ENCODE results near the gene HSP90AB1.

The HSP90AB1 gene

GRCh38 chr6:44214307-44214706 is 32.6 kb upstream of the HSP90AB1 start:
- Histone ChIP-seq H3K9me3 (ENCODE audit: control insufficient read depth, insufficient read depth, low read depth, low read length) (no peaks in the 10 kb centered on the region), H3K4me1 (ENCODE audit: control insufficient read depth, insufficient read depth, low read length) (peaks cover 28% of the 10 kb centered on the region), H3K9ac (ENCODE audit: low read length) (no peak overlapping the region), H3K4me3 (ENCODE audit: low read depth, low read length) (no peak overlapping the region), H3K36me3 (ENCODE audit: control insufficient read depth, insufficient read depth, low read length) (no peaks in the 10 kb centered on the region), H3K27ac (ENCODE audit: low read depth, low read length) (no peak overlapping the region), H3K27me3 (ENCODE audit: control insufficient read depth, insufficient read depth, low read length) (no peaks in the 10 kb centered on the region)

- H3K27me3 ChIP-seq (ENCODE audit: control insufficient read depth, insufficient read depth, low read length): no peaks in the 10 kb centered on the region
- no peaks in the 10 kb centered on the region for H3K36me3 ChIP-seq (ENCODE audit: control insufficient read depth, insufficient read depth, low read length)
- H3K9me3 ChIP-seq (ENCODE audit: control insufficient read depth, insufficient read depth, low read depth, low read length): no peaks in the 10 kb centered on the region
- peak within 1 kb of the TSS; percentile 64; the same call in 1 of the 2 replicates for H3K4me3 ChIP-seq (ENCODE audit: low read depth, low read length)
- peaks cover 40% of the 10 kb centered on the region for H3K4me1 ChIP-seq (ENCODE audit: control insufficient read depth, insufficient read depth, low read length)
- peak within 1 kb of the TSS; percentile 86 for H3K9ac ChIP-seq (ENCODE audit: low read length)
- no peak within 1 kb of the TSS for H3K27ac ChIP-seq (ENCODE audit: low read depth, low read length)
Observed at GRCh38 chr6:44216677-44217331, 30.1 kb upstream of the HSP90AB1 start, which contains the start of gene MYMX. Gene MYMX (plus strand): TSS chr6:44216926. CDS start chr6:44217472, 546 bp downstream.

GRCh38 chr6:44217332-44218143 is 29.4 kb upstream of the HSP90AB1 start:
- peak overlapping the region; percentile 86 for H3K9ac ChIP-seq (ENCODE audit: low read length)

GRCh38 chr6:44219053-44219814 is 27.7 kb upstream of the HSP90AB1 start:
- peak overlapping the region; percentile 93 for H3K27ac ChIP-seq (ENCODE audit: low read depth, low read length)
- no peaks in the 10 kb centered on the region for H3K27me3 ChIP-seq (ENCODE audit: control insufficient read depth, insufficient read depth, low read length)
- peaks cover 55% of the 10 kb centered on the region for H3K4me1 ChIP-seq (ENCODE audit: control insufficient read depth, insufficient read depth, low read length)
- H3K4me3 ChIP-seq (ENCODE audit: low read depth, low read length): peak overlapping the region; percentile 64
- H3K9ac ChIP-seq (ENCODE audit: low read length): peak overlapping the region; percentile 86
- H3K36me3 ChIP-seq (ENCODE audit: control insufficient read depth, insufficient read depth, low read length): no peaks in the 10 kb centered on the region
- no peaks in the 10 kb centered on the region for H3K9me3 ChIP-seq (ENCODE audit: control insufficient read depth, insufficient read depth, low read depth, low read length)

More at GRCh38 chr6:44217332-44218143, 29.4 kb upstream of the HSP90AB1 start:
- no peaks in the 10 kb centered on the region for H3K36me3 ChIP-seq (ENCODE audit: control insufficient read depth, insufficient read depth, low read length)
- peak overlapping the region; percentile 64; the same call in 1 of the 2 replicates for H3K4me3 ChIP-seq (ENCODE audit: low read depth, low read length)
- peak overlapping the region; percentile 93; the same call in 1 of the 2 replicates for H3K27ac ChIP-seq (ENCODE audit: low read depth, low read length)
- no peaks in the 10 kb centered on the region for H3K9me3 ChIP-seq (ENCODE audit: control insufficient read depth, insufficient read depth, low read depth, low read length)
- H3K4me1 ChIP-seq (ENCODE audit: control insufficient read depth, insufficient read depth, low read length): peaks cover 46% of the 10 kb centered on the region
- H3K27me3 ChIP-seq (ENCODE audit: control insufficient read depth, insufficient read depth, low read length): no peaks in the 10 kb centered on the region

GRCh38 chr6:44219815-44220784 is 26.8 kb upstream of the HSP90AB1 start:
- no peaks in the 10 kb centered on the region for H3K27me3 ChIP-seq (ENCODE audit: control insufficient read depth, insufficient read depth, low read length)
- no peak overlapping the region for H3K27ac ChIP-seq (ENCODE audit: low read depth, low read length)
- H3K9me3 ChIP-seq (ENCODE audit: control insufficient read depth, insufficient read depth, low read depth, low read length): no peaks in the 10 kb centered on the region
- peak overlapping the region; percentile 42 for H3K4me3 ChIP-seq (ENCODE audit: low read depth, low read length)
- no peaks in the 10 kb centered on the region for H3K36me3 ChIP-seq (ENCODE audit: control insufficient read depth, insufficient read depth, low read length)
- H3K4me1 ChIP-seq (ENCODE audit: control insufficient read depth, insufficient read depth, low read length): peaks cover 63% of the 10 kb centered on the region
- H3K9ac ChIP-seq (ENCODE audit: low read length): no peak overlapping the region

GRCh38 chr6:44220913-44221290 is 26.0 kb upstream of the HSP90AB1 start:
- Histone ChIP-seq H3K27ac (ENCODE audit: low read depth, low read length) (no peak overlapping the region), H3K9me3 (ENCODE audit: control insufficient read depth, insufficient read depth, low read depth, low read length) (no peaks in the 10 kb centered on the region), H3K27me3 (ENCODE audit: control insufficient read depth, insufficient read depth, low read length) (no peaks in the 10 kb centered on the region), H3K4me3 (ENCODE audit: low read depth, low read length) (no peak overlapping the region), H3K4me1 (ENCODE audit: control insufficient read depth, insufficient read depth, low read length) (peaks cover 69% of the 10 kb centered on the region), H3K36me3 (ENCODE audit: control insufficient read depth, insufficient read depth, low read length) (no peaks in the 10 kb centered on the region), H3K9ac (ENCODE audit: low read length) (no peak overlapping the region)

GRCh38 chr6:44221291-44221960 is 25.5 kb upstream of the HSP90AB1 start:
- Histone ChIP-seq H3K4me1 (ENCODE audit: control insufficient read depth, insufficient read depth, low read length) (peaks cover 74% of the 10 kb centered on the region), H3K36me3 (ENCODE audit: control insufficient read depth, insufficient read depth, low read length) (no peaks in the 10 kb centered on the region), H3K9me3 (ENCODE audit: control insufficient read depth, insufficient read depth, low read depth, low read length) (no peaks in the 10 kb centered on the region), H3K27me3 (ENCODE audit: control insufficient read depth, insufficient read depth, low read length) (no peaks in the 10 kb centered on the region), H3K4me3 (ENCODE audit: low read depth, low read length) (no peak overlapping the region), H3K27ac (ENCODE audit: low read depth, low read length) (no peak overlapping the region), H3K9ac (ENCODE audit: low read length) (no peak overlapping the region)

GRCh38 chr6:44221961-44222335 is 25.0 kb upstream of the HSP90AB1 start:
- Histone ChIP-seq H3K36me3 (ENCODE audit: control insufficient read depth, insufficient read depth, low read length) (no peaks in the 10 kb centered on the region), H3K27ac (ENCODE audit: low read depth, low read length) (no peak overlapping the region), H3K4me3 (ENCODE audit: low read depth, low read length) (no peak overlapping the region), H3K27me3 (ENCODE audit: control insufficient read depth, insufficient read depth, low read length) (no peaks in the 10 kb centered on the region), H3K4me1 (ENCODE audit: control insufficient read depth, insufficient read depth, low read length) (peaks cover 73% of the 10 kb centered on the region), H3K9ac (ENCODE audit: low read length) (no peak overlapping the region), H3K9me3 (ENCODE audit: control insufficient read depth, insufficient read depth, low read depth, low read length) (no peaks in the 10 kb centered on the region)

GRCh38 chr6:44222486-44223318 is 24.2 kb upstream of the HSP90AB1 start:
- Histone ChIP-seq H3K9me3 (ENCODE audit: control insufficient read depth, insufficient read depth, low read depth, low read length) (no peaks in the 10 kb centered on the region), H3K36me3 (ENCODE audit: control insufficient read depth, insufficient read depth, low read length) (no peaks in the 10 kb centered on the region), H3K27ac (ENCODE audit: low read depth, low read length) (no peak overlapping the region), H3K4me1 (ENCODE audit: control insufficient read depth, insufficient read depth, low read length) (peaks cover 66% of the 10 kb centered on the region), H3K27me3 (ENCODE audit: control insufficient read depth, insufficient read depth, low read length) (no peaks in the 10 kb centered on the region), H3K4me3 (ENCODE audit: low read depth, low read length) (peak overlapping the region; percentile 80), H3K9ac (ENCODE audit: low read length) (peak overlapping the region; percentile 10)

Data from HUES6 (cell line).